ENCODE results near the gene ZNF398.
"Not testable (repeated sequence)": the region's sequence is repeated elsewhere in the genome, so short reads cannot be mapped to it uniquely, and the experiment has no call there.

Gene ZNF398

DNA sequence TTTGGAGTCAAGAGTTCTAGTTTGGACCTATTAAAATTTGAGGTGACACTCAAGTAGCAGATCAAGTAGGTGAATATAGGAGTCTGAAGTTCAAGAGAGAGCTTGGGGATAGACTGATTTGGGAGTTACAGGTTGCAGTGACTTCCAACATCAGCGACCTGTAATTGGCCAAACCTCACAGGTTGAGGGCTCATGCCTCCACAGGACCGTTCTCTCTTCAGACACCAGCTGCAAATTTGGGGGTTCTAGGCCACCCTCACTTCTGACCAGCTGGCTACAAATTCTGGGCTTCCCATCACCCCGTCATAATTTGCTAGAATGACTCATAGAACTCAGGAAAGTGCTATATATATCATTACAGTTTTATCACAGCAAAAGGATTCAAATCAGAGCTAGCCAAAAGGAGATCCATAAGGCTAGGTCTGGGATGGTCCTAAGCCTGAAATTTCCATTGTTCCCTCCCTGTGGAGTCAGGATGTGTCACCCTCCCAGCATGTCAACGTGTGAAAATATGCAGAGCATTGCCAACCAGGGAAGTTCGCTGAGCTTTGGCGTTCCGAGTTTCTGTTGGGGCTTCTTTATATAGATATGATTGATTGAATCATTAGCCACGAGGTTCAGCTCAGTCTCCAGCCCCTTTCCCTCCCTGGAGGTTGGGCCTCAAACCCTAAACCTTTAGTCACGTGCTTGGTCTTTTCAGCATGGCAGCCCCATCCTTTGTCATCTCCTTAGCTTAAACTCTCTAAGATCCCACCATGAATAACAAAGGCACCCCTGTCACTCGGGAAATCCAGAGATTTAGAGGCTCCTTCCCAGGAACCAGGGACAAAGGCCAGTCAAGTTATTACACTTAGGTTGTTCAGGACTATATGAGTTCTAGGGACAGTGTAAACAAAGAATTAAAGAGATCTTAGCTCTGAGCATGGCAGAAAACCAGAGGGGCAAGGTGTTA lies 71.5 kb downstream of the ZNF398 start:
- Histone ChIP-seq H3K27ac (ENCODE audit: low read length) (no peak overlapping the region), H3K36me3 (ENCODE audit: control insufficient read depth in 1 of 2, insufficient read depth in 2 of 2, low read length in 2 of 2) (peaks cover 51 to 71% of the 10 kb centered on the region in 2 donors), H3K27me3 (ENCODE audit: low read depth, low read length) (no peaks in the 10 kb centered on the region), H3K4me1 (ENCODE audit: control insufficient read depth in 1 of 2, insufficient read depth in 2 of 2, low read length in 2 of 2) (peaks cover 0 to 7% of the 10 kb centered on the region in 2 donors), H3K9me3 (ENCODE audit: control insufficient read depth in 1 of 2, low read length in 2 of 2) (no peaks in the 10 kb centered on the region), H3K4me3 (ENCODE audit: low read depth in 1 of 2, low read length in 2 of 2) (no peak overlapping the region)

DNA sequence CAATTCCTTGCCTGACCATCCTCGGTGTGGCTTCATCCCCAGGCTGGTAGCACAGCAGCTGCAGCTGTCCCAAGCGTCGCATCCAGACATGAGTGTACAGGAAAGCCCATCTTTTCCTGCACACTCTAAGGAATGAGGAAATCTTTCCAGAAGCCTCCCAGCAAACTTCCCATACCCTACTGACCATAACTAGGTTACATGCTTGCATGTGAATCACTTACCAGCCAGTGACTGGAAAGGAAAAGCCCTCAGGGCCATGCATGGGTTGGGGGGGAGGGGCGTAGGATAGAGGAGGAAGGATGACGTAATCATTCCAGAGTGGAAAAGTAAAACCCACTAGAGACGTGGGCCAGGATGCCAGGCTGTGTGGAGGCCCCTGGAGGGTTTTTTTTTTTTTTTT lies 73.3 kb downstream of the ZNF398 start:
- H3K4me3 ChIP-seq (ENCODE audit: low read depth in 1 of 2, low read length in 2 of 2): no peak overlapping the region
- H3K27ac ChIP-seq (ENCODE audit: low read length): no peak overlapping the region
- peaks cover 39 to 68% of the 10 kb centered on the region in 2 donors for H3K36me3 ChIP-seq (ENCODE audit: control insufficient read depth in 1 of 2, insufficient read depth in 2 of 2, low read length in 2 of 2)
- H3K27me3 ChIP-seq (ENCODE audit: low read depth, low read length): no peaks in the 10 kb centered on the region
- H3K4me1 ChIP-seq (ENCODE audit: control insufficient read depth in 1 of 2, insufficient read depth in 2 of 2, low read length in 2 of 2): peaks cover 0 to 7% of the 10 kb centered on the region in 2 donors
- H3K9me3 ChIP-seq (ENCODE audit: control insufficient read depth in 1 of 2, low read length in 2 of 2): no peaks in the 10 kb centered on the region

DNA sequence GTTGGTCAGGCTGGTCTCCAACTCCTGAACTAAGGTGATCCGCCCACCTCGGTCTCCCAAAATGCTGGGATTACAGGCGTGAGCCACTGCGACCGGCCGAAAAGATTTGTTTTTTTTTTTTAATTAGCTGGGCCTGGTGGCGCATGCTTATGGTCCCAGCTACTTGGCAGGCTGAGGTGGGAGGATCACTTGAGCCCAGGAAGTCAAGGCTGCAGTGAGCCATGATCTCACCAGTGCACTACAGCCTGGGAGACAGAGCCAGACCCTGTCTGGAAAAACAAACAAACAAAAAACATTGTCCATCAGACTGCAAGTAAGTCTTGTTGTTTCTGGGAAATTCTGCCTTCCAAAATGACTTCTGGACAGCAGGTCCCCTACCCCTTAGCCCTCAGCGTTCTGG lies 75.9 kb downstream of the ZNF398 start:
- H3K4me1 ChIP-seq (ENCODE audit: control insufficient read depth in 1 of 2, insufficient read depth in 2 of 2, low read length in 2 of 2): peaks cover 0 to 7% of the 10 kb centered on the region in 2 donors
- H3K9me3 ChIP-seq (ENCODE audit: control insufficient read depth in 1 of 2, low read length in 2 of 2): no peaks in the 10 kb centered on the region
- H3K27me3 ChIP-seq (ENCODE audit: low read depth, low read length): no peaks in the 10 kb centered on the region
- H3K4me3 ChIP-seq (ENCODE audit: low read depth in 1 of 2, low read length in 2 of 2): no peak overlapping the region
- H3K36me3 ChIP-seq (ENCODE audit: control insufficient read depth in 1 of 2, insufficient read depth in 2 of 2, low read length in 2 of 2): peaks cover 23 to 52% of the 10 kb centered on the region in 2 donors
- no peak overlapping the region for H3K27ac ChIP-seq (ENCODE audit: low read length)

DNA sequence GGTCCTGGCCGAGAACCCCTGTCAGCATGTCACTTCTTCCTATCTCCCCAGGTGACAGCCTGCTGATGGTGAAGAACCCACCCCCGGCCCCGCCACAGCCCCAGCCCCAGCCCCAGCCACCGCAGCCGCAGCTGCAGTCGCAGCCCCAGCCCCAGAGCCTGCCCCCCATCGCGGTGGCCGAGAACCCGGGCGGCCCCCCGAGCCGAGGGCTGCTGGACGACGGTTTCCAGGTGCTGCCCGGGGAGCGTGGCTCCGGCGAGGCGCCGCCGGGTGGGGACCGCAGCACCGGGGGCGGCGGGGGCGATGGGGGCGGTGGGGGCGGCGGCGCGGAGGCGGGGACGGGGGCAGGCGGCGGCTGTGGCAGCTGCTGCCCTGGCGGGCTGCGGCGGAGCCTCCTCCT lies 76.5 kb downstream of the ZNF398 start:
- Histone ChIP-seq H3K27ac (ENCODE audit: low read length) (no peak overlapping the region), H3K36me3 (ENCODE audit: control insufficient read depth in 1 of 2, insufficient read depth in 2 of 2, low read length in 2 of 2) (peaks cover 17 to 48% of the 10 kb centered on the region in 2 donors), H3K4me1 (ENCODE audit: control insufficient read depth in 1 of 2, insufficient read depth in 2 of 2, low read length in 2 of 2) (peaks cover 0 to 3% of the 10 kb centered on the region in 2 donors), H3K4me3 (ENCODE audit: low read depth in 1 of 2, low read length in 2 of 2) (no peak overlapping the region), H3K9me3 (ENCODE audit: control insufficient read depth in 1 of 2, low read length in 2 of 2) (no peaks in the 10 kb centered on the region), H3K27me3 (ENCODE audit: low read depth, low read length) (no peaks in the 10 kb centered on the region)

DNA sequence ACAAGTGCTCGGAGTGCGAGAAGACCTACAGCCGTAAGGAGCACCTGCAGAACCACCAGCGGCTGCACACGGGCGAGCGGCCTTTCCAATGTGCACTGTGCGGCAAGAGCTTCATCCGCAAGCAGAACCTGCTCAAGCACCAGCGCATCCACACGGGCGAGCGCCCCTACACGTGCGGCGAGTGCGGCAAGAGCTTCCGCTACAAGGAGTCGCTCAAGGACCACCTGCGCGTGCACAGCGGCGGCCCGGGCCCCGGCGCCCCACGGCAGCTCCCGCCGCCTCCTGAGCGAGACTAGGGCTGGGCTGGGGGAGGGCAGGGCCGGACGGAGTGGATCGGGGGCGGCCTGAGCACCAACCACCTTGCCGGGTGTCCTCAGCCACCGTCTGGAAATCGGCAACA lies 77.1 kb downstream of the ZNF398 start:
- H3K9me3 ChIP-seq (ENCODE audit: control insufficient read depth in 1 of 2, low read length in 2 of 2): no peaks in the 10 kb centered on the region
- H3K36me3 ChIP-seq (ENCODE audit: control insufficient read depth in 1 of 2, insufficient read depth in 2 of 2, low read length in 2 of 2): peaks cover 12 to 42% of the 10 kb centered on the region in 2 donors
- no peak overlapping the region for H3K27ac ChIP-seq (ENCODE audit: low read length)
- H3K4me3 ChIP-seq (ENCODE audit: low read depth in 1 of 2, low read length in 2 of 2): no peak overlapping the region
- H3K4me1 ChIP-seq (ENCODE audit: control insufficient read depth in 1 of 2, insufficient read depth in 2 of 2, low read length in 2 of 2): no peaks in the 10 kb centered on the region
- no peaks in the 10 kb centered on the region for H3K27me3 ChIP-seq (ENCODE audit: low read depth, low read length)

DNA sequence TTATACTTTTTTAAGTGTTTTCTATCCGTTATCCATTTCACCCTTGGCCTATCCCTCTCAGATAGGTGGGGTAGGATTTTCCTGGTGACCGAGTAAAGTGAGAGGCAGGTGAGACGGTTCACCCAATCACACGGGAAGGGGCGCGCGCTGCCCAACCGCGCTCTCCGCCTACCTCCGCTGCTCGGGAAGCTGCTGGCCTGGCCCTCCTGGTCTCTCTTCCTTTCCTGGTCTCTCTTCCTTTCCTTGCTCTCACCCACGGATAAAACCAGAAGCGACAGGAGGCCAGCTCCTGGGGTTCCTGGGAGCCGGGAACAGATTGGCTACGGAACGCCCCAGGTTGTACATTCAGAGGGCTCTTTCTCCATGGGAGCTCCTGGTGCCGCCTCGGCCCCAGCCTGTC lies 77.9 kb downstream of the ZNF398 start:
- Histone ChIP-seq H3K4me3 (ENCODE audit: low read depth in 1 of 2, low read length in 2 of 2) (no peak overlapping the region), H3K27ac (ENCODE audit: low read length) (no peak overlapping the region), H3K4me1 (ENCODE audit: control insufficient read depth in 1 of 2, insufficient read depth in 2 of 2, low read length in 2 of 2) (no peaks in the 10 kb centered on the region), H3K27me3 (ENCODE audit: low read depth, low read length) (no peaks in the 10 kb centered on the region), H3K36me3 (ENCODE audit: control insufficient read depth in 1 of 2, insufficient read depth in 2 of 2, low read length in 2 of 2) (peaks cover 11 to 37% of the 10 kb centered on the region in 2 donors), H3K9me3 (ENCODE audit: control insufficient read depth in 1 of 2, low read length in 2 of 2) (no peaks in the 10 kb centered on the region)

DNA sequence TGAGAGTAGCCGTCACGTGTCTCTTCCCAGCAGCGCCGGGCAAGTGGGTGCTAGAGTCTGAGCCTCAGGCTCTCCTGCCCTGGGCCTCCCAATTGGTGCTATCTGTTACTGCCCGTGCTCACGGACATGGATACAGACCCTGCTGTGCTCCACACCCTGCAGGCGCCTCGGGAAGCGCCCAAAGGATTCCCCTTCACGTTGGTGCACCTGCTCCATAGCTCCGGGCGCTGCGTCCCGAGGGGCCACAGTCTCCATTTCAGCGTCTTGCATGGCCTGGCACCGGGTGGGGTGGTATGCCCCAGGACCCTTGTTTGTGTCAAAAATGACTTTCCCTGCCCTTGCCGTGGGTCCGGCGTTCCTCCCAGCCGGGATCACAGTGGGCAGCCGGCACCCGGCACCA lies 78.4 kb downstream of the ZNF398 start:
- no peak overlapping the region for H3K4me3 ChIP-seq (ENCODE audit: low read depth in 1 of 2, low read length in 2 of 2)
- H3K36me3 ChIP-seq (ENCODE audit: control insufficient read depth in 1 of 2, insufficient read depth in 2 of 2, low read length in 2 of 2): peaks cover 11 to 33% of the 10 kb centered on the region in 2 donors
- no peaks in the 10 kb centered on the region for H3K9me3 ChIP-seq (ENCODE audit: control insufficient read depth in 1 of 2, low read length in 2 of 2)
- H3K4me1 ChIP-seq (ENCODE audit: control insufficient read depth in 1 of 2, insufficient read depth in 2 of 2, low read length in 2 of 2): no peaks in the 10 kb centered on the region
- H3K27ac ChIP-seq (ENCODE audit: low read length): no peak overlapping the region
- no peaks in the 10 kb centered on the region for H3K27me3 ChIP-seq (ENCODE audit: low read depth, low read length)

DNA sequence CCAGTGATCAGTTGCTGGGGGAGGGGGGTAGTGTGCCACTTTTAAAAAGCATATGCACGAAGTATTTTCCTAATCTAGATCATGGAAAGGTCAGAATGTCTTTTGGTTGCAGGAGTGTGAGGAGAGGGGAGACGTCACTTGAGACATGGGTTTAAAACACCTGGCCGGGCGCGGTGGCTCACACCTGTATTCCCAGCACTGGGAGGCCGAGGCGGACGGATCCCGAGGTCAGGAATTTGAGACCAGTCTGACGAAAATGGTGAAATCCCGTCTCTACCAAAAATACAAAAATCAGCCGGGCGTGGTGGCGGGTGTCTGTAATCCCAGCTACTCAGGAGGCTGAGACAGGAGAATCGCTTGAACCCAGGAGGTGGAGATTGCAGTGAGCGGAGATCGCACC lies 79.1 kb downstream of the ZNF398 start:
- peaks cover 7 to 28% of the 10 kb centered on the region in 2 donors for H3K36me3 ChIP-seq (ENCODE audit: control insufficient read depth in 1 of 2, insufficient read depth in 2 of 2, low read length in 2 of 2)
- H3K4me3 ChIP-seq (ENCODE audit: low read depth in 1 of 2, low read length in 2 of 2); H3K9me3 ChIP-seq (ENCODE audit: control insufficient read depth in 1 of 2, low read length in 2 of 2); H3K27ac ChIP-seq (ENCODE audit: low read length); H3K27me3 ChIP-seq (ENCODE audit: low read depth, low read length); H3K4me1 ChIP-seq (ENCODE audit: control insufficient read depth in 1 of 2, insufficient read depth in 2 of 2, low read length in 2 of 2): not testable (repeated sequence)

DNA sequence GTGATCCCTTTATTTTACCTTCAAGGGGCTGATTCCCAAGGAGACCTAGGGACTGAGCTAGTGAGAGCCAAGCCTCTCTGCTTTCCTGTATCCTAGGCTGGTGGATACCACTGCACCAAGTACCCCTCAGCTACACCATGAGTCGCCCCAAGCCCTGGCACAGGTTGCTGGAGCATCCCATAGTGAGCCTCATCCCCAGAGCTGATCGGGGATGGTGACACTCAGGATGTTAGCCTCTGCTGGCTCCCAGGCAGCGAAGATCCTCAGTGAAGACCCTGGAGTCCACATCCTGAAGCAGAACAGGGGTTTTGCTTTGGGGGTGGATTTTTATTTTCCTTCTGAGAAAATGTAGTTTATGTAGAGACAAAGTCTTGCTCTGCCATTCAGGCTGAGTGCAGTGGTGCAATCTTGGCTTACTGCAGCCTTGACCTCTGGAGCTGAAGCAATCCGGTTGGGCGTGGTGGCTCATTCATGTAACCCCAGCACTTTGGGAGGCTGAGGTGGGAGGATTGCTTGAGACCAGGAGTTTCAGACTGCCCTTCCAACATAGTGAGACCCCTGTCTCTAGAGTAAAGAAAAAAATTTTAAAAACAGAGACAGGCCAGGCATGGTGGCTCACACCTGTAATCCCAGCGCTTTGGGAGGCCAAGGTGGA lies 79.7 kb downstream of the ZNF398 start:
- Histone ChIP-seq H3K27ac (ENCODE audit: low read length) (no peak overlapping the region), H3K4me1 (ENCODE audit: control insufficient read depth in 1 of 2, insufficient read depth in 2 of 2, low read length in 2 of 2) (no peaks in the 10 kb centered on the region), H3K36me3 (ENCODE audit: control insufficient read depth in 1 of 2, insufficient read depth in 2 of 2, low read length in 2 of 2) (peaks cover 4 to 24% of the 10 kb centered on the region in 2 donors), H3K4me3 (ENCODE audit: low read depth in 1 of 2, low read length in 2 of 2) (no peak overlapping the region), H3K27me3 (ENCODE audit: low read depth, low read length) (no peaks in the 10 kb centered on the region), H3K9me3 (ENCODE audit: control insufficient read depth in 1 of 2, low read length in 2 of 2) (no peaks in the 10 kb centered on the region)

DNA sequence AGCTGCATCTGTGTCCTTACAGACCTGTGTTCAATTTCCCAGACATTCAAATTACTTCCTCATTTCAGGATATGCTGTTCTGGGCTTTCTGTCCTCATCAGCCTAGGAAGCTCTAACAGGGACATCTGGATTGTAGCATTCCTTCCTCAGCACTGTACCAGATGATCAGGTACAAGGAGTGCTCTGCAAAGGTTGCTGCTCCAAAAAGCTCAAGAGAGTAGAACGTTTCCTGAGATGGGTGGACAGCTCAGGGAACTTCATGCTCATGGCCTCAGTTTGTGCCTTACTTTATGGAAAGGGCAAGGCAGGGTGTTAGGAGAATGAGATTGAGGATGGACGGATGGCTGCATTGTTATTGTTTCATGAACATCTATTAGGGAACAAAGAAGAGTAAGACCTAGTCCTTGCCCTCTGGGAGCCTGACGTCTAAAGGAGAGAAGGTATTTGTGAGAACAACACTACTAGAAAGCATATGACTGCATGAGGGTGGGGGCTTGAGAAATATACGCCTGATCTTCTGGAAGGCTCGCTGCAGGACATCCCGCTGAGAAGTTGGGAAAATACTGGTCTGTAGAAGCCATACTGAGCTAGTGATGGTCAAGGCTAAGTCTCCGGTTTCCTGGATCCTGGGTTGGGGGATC lies 81.7 kb downstream of the ZNF398 start:
- Histone ChIP-seq H3K9me3 (ENCODE audit: control insufficient read depth in 1 of 2, low read length in 2 of 2) (no peaks in the 10 kb centered on the region), H3K4me1 (ENCODE audit: control insufficient read depth in 1 of 2, insufficient read depth in 2 of 2, low read length in 2 of 2) (no peaks in the 10 kb centered on the region), H3K4me3 (ENCODE audit: low read depth in 1 of 2, low read length in 2 of 2) (no peak overlapping the region), H3K27me3 (ENCODE audit: low read depth, low read length) (no peaks in the 10 kb centered on the region), H3K27ac (ENCODE audit: low read length) (no peak overlapping the region), H3K36me3 (ENCODE audit: control insufficient read depth in 1 of 2, insufficient read depth in 2 of 2, low read length in 2 of 2) (peaks cover 4 to 20% of the 10 kb centered on the region in 2 donors)

DNA sequence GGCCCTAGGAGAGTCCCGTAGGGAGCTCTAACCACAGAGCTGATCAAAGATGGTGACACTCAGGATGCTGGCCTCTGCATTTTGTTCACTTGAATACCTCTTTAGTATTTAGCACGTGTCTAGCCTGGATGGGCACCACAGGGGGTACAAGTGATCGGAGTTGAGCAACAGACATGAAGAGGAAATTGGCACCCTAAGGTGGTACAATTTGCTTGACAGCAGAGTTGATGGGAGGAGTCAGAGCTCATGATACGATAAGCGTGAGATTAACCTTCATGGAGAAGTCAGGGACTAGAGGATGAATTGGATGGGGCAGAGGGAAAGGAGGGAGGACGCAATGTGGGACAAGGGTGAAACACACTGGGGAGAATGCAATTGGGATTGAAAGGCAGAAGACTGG lies 82.3 kb downstream of the ZNF398 start:
- H3K4me3 ChIP-seq (ENCODE audit: low read depth in 1 of 2, low read length in 2 of 2): no peak overlapping the region
- H3K36me3 ChIP-seq (ENCODE audit: control insufficient read depth in 1 of 2, insufficient read depth in 2 of 2, low read length in 2 of 2): peaks cover 4 to 14% of the 10 kb centered on the region in 2 donors
- H3K9me3 ChIP-seq (ENCODE audit: control insufficient read depth in 1 of 2, low read length in 2 of 2): no peaks in the 10 kb centered on the region
- H3K4me1 ChIP-seq (ENCODE audit: control insufficient read depth in 1 of 2, insufficient read depth in 2 of 2, low read length in 2 of 2): no peaks in the 10 kb centered on the region
- no peaks in the 10 kb centered on the region for H3K27me3 ChIP-seq (ENCODE audit: low read depth, low read length)
- H3K27ac ChIP-seq (ENCODE audit: low read length): no peak overlapping the region

Data from muscle layer of duodenum (tissue), 2 donors.